Liver (tissue), 3 donors: Measurements from ENCODE around the gene ARHGEF4.

Experiments used
- RAD21 ChIP-seq, 2 donors: IDR thresholded peaks; 2 replicates each; pipeline ENCODE4 v1.6.1; 2016; ENCODE audit warnings: antibody characterized with exemption in 2 of 2, mild to moderate bottlenecking in 2 of 2
- RXRA ChIP-seq, 2 donors: IDR thresholded peaks; 2 replicates each; pipeline ENCODE4 v1.6.1; 2017 to 2018; ENCODE audit warnings: antibody characterized with exemption in 2 of 2, mild to moderate bottlenecking in 1 of 2
- TAF1 ChIP-seq: conservative IDR thresholded peaks from 2 replicates; pipeline ENCODE4 v1.6.1; 2016; ENCODE audit warnings: antibody characterized with exemption, mild to moderate bottlenecking
- YY1 ChIP-seq: IDR thresholded peaks from 2 replicates; pipeline ENCODE4 v1.6.1; 2016; ENCODE audit warnings: antibody characterized with exemption, mild to moderate bottlenecking
- TF ChIP-seq, protein P1 (sequence below): fragments of 150-350 bp; IDR thresholded peaks from 2 replicates; pipeline ENCODE4 v1.5.1; 2017; ENCODE audit warnings: improper control_type of control experiment, low read depth, low read length; ENCODE audit not compliant: missing input control
- donor health status: healthy.
- donor health status: healthy.

DNA sequence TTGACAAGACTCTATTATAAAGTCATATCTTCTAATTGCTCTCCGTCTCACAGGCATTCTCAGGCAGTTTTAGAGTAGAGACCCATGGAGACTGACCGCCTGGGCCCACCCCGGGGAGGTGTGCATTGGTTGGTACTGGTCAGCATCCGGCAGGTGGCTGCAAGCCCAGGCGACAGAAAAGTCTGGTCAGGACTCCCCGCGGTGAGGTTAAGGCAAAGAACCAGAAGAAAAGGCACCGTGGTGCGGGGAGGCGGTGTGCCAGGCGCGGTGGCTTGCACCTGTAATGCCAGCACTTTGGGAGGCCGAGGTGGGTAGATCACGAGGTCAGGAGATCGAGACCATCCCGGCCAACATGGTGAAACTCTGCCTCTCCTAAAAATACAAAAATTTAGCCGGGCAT lies 48.9 kb upstream of the ARHGEF4 start:
- TF ChIP-seq, protein P1, sequence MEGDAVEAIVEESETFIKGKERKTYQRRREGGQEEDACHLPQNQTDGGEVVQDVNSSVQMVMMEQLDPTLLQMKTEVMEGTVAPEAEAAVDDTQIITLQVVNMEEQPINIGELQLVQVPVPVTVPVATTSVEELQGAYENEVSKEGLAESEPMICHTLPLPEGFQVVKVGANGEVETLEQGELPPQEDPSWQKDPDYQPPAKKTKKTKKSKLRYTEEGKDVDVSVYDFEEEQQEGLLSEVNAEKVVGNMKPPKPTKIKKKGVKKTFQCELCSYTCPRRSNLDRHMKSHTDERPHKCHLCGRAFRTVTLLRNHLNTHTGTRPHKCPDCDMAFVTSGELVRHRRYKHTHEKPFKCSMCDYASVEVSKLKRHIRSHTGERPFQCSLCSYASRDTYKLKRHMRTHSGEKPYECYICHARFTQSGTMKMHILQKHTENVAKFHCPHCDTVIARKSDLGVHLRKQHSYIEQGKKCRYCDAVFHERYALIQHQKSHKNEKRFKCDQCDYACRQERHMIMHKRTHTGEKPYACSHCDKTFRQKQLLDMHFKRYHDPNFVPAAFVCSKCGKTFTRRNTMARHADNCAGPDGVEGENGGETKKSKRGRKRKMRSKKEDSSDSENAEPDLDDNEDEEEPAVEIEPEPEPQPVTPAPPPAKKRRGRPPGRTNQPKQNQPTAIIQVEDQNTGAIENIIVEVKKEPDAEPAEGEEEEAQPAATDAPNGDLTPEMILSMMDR, result no peak
- TF ChIP-seq TAF1 (no peak), RAD21 (IDR thresholded peaks at IDR 0.05) (no peak), RXRA (IDR thresholded peaks at IDR 0.05) (no peak), YY1 (no peak)
